ENCODE measurements around the gene C14orf119. TPM values are rescaled to one million over a fixed set of nuclear protein-coding genes. Genes with fewer than 3 reads are reported as not detected.
A peak's percentile ranks its signal among the peaks of the same experiment; 100 is the strongest.

The C14orf119 gene
- total RNA-seq, 4 donors from 2014 or later, result 9.5 to 28.8 (median 13.8) TPM

DNA sequence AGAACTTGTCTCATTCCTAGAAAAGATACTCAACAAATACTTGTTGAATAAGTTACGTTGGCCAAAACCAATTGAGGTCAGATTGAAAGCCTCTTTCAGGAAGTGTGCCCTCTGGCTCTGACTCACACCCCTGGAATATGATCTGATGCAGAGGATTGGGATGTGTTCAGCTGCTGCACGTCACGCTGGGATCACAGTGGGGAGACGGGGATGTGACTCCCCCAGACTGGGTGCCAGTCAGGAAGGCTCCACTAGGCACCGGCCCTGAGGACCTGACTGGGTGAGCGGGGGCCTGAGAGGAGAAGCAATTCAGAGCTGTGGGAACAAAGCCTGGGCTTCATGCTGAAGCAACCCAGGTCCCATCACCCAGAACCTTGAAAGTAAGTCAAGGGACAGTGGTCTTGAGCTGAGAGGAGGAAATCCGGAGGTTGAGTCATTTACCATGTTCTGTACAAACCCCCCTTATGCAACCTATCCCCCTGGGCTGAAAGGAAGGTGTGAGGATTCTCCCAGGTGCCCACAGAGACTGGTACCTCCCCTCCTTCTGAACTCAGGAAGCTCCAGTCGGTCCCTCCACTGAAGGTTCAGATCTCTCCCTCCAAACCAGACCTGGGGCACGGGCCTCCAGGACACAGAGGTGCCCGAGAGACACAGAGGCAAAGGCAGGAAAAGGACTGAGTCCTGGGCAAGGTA is 19.9 kb downstream of the C14orf119 start:
- intact Hi-C loops (cut with DNase I; ENCODE audit: low total_unique reads), result no loop called here
- no peak for TF ChIP-seq POLR2A (IDR thresholded peaks at IDR 0.05)
- TF ChIP-seq, protein P1, sequence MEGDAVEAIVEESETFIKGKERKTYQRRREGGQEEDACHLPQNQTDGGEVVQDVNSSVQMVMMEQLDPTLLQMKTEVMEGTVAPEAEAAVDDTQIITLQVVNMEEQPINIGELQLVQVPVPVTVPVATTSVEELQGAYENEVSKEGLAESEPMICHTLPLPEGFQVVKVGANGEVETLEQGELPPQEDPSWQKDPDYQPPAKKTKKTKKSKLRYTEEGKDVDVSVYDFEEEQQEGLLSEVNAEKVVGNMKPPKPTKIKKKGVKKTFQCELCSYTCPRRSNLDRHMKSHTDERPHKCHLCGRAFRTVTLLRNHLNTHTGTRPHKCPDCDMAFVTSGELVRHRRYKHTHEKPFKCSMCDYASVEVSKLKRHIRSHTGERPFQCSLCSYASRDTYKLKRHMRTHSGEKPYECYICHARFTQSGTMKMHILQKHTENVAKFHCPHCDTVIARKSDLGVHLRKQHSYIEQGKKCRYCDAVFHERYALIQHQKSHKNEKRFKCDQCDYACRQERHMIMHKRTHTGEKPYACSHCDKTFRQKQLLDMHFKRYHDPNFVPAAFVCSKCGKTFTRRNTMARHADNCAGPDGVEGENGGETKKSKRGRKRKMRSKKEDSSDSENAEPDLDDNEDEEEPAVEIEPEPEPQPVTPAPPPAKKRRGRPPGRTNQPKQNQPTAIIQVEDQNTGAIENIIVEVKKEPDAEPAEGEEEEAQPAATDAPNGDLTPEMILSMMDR (IDR thresholded peaks at IDR 0.05 in 4 of 5, conservative IDR thresholded peaks at IDR 0.05 in 1 of 5), result no peak
- Histone ChIP-seq H3K27me3 (peaks cover 0 to 3% (median 0%) of the 10 kb centered on the region in 3 donors), H3K27ac (no peak overlapping the region), H3K36me3 (no peaks in the 10 kb centered on the region), H3K4me3 (no peak overlapping the region), H3K9me3 (no peaks in the 10 kb centered on the region), H3K4me1 (no peaks in the 10 kb centered on the region)
- DNase-seq, result no peak
- ATAC-seq, result peak in 1 of 2 donors; percentile 24
- in situ Hi-C loops (cut with MboI; ENCODE audit: low sequenced_read_pairs in 4 of 4), result loop anchor here (5.0 to 25.0 kb wide), 2 partner anchors 72 to 172 kb away; partner anchors contain the start of gene HOMEZ (in 2 of the 4)

DNA sequence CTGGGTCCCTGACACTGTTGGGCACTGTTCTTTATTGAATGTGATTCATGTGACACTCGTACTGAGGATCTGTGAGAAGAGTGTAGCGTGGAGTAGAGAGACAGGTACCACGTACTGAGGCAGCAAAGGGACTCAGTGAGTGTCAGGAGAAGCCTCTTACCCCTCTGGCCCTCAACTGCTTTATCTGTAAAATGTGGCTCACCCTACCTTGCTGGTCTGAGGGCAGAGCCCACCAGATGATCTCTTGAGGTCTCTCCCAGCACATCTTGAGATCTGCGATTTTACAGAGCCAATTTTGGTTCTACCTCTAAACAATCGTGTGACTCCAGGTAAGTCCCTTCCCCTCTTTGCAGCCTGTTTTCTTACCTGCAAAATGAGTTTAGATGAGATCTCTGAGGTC is 20.6 kb downstream of the C14orf119 start:
- Histone ChIP-seq H3K4me3 (no peak overlapping the region), H3K36me3 (no peaks in the 10 kb centered on the region), H3K9me3 (no peaks in the 10 kb centered on the region), H3K4me1 (no peaks in the 10 kb centered on the region), H3K27ac (no peak overlapping the region), H3K27me3 (peaks cover 0 to 3% (median 0%) of the 10 kb centered on the region in 3 donors)
- TF ChIP-seq, protein P1 (IDR thresholded peaks at IDR 0.05 in 4 of 5, conservative IDR thresholded peaks at IDR 0.05 in 1 of 5), result no peak
- DNase-seq, result no peak
- in situ Hi-C loops (cut with MboI; ENCODE audit: low sequenced_read_pairs in 4 of 4) (loop anchor here (5.0 to 25.0 kb wide), 2 partner anchors 71 to 171 kb away; partner anchors contain the start of gene HOMEZ (in 2 of the 4)), intact Hi-C loops (cut with DNase I; ENCODE audit: low total_unique reads) (no loop called here)
- no peak for ATAC-seq

DNA sequence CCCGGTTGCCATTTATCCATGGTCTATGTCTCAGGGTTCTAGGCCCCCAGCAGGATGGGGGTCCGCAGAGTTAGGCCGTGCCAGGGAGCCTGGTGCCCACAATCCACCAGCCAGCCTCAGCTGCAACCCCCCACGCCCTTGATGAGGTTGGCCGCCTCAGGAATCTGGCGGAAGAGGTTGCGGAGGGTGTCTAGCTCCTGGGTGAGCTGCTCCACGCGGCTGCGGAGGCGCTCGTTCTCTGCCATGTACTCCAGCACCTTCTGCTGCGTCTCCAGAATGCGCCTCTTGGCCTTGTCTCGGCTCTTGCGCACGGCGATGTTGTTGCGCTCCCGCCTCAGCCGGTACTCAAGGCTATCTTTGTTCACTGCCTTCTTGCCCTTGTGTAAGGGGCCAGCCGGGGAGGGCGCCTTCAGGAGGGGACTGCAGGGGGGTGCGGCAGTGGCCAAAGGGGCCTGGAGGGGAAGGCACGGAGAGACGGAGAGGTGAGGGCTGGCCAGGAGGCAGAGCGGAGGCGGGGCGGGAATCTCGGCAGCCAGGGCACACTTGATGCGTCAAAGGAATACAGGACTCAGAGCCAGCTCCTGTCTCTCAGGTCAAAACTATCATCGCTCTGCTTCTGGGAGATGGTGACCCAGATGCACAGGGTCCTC is 22.2 kb downstream of the C14orf119 start:
- ATAC-seq (no peak), DNase-seq (no peak)
- H3K4me3 ChIP-seq, result no peak overlapping the region
- H3K9me3 ChIP-seq, result no peaks in the 10 kb centered on the region
- H3K36me3 ChIP-seq, result no peaks in the 10 kb centered on the region
- in situ Hi-C loops (cut with MboI; ENCODE audit: low sequenced_read_pairs in 4 of 4), result loop anchor here (5.0 to 25.0 kb wide), 2 partner anchors 70 to 170 kb away; partner anchors contain the start of gene HOMEZ (in 2 of the 4)
- peaks cover 0 to 3% (median 0%) of the 10 kb centered on the region in 3 donors for H3K27me3 ChIP-seq
- no peak for TF ChIP-seq POLR2A (IDR thresholded peaks at IDR 0.05)
- TF ChIP-seq, protein P1 (IDR thresholded peaks at IDR 0.05 in 4 of 5, conservative IDR thresholded peaks at IDR 0.05 in 1 of 5), result no peak
- H3K27ac ChIP-seq, result no peak overlapping the region
- no peaks in the 10 kb centered on the region for H3K4me1 ChIP-seq
- intact Hi-C loops (cut with DNase I; ENCODE audit: low total_unique reads), result no loop called here

DNA sequence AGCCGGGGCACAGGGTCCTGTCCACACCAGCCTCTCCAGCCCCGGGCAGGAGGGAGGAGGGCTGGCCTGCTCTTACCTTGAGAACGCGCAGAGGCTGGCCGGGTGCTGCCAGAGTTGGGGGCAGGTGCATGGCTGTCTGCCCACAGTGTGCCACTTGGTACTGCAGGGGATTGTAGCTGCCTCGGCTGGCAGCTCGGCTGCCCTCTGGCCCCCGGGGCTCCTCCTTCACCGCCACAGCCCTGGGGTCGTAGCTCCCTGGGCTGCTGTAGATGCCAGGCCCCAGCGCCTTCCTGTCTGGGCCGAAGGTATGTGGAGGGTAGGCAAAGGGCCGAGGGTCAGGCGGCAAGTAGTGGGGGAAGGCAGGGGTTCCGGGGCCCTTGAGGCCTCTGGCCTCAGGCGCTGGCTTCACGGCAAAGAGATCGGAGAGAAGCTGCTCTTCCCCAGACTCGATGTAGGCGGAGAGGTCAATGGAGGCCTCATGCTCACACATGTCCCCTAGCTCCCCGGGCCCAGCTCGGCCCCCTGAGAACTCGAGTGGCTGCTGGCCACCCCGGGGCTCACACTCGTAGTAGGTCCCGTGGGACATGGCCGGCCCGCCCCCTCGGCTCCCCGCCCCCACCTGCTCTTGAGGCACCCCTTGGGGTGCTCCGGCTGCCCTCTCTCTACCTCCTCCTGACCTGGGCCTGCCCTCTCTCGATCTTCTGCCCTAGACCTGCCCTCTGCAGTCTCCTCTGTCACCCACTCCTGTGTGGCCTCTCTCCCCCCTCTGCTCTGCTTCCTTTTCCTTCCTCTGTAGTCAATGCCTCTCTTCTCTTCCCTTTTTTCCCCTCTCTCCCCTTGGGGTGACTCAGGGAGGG is 23.4 kb downstream of the C14orf119 start, which contains the start of gene CEBPE:
Gene CEBPE (minus strand): TSS at position 750 of the 857 bp plus-strand sequence. CDS start 164 bp downstream, at position 586.
- no peak within 1 kb of the TSS for H3K27ac ChIP-seq
- no peak for TF ChIP-seq POLR2A (IDR thresholded peaks at IDR 0.05)
- TF ChIP-seq, protein P1 (IDR thresholded peaks at IDR 0.05 in 4 of 5, conservative IDR thresholded peaks at IDR 0.05 in 1 of 5), result no peak
- H3K9me3 ChIP-seq, result no peaks in the 10 kb centered on the region
- DNase-seq, result no peak
- no peak for ATAC-seq
- H3K36me3 ChIP-seq, result no peaks in the 10 kb centered on the region
- peaks cover 6 to 9% of the 10 kb centered on the region in 2 donors for H3K4me1 ChIP-seq
- no peak within 1 kb of the TSS for H3K4me3 ChIP-seq
- in situ Hi-C loops (cut with MboI; ENCODE audit: low sequenced_read_pairs in 4 of 4) (loop anchor here (5.0 to 25.0 kb wide), 2 partner anchors 69 to 169 kb away; partner anchors contain the start of gene HOMEZ (in 2 of the 4)), intact Hi-C loops (cut with DNase I; ENCODE audit: low total_unique reads) (no loop called here)
- H3K27me3 ChIP-seq, result peaks cover 0 to 3% (median 0%) of the 10 kb centered on the region in 3 donors

Data from gastrocnemius medialis (tissue), 4 donors.